GM18858 (cell line): Measurements from ENCODE around the gene RIC8A.

Source experiments
- ATAC-seq: cut with Tn5 transposase; IDR thresholded peaks from one replicate; pipeline ENCODE4 v1.9.1; 2021; ENCODE audit not compliant: unreplicated experiment

RIC8A gene

GRCh38 chr11:203945-204586 lies 3.4 kb upstream of the RIC8A start:
- no peak for ATAC-seq

- no peak for ATAC-seq
These were observed 2.9 kb upstream of the RIC8A start for GRCh38 chr11:204587-205109.

- no peak for ATAC-seq
These were observed 2.1 kb upstream of the RIC8A start for GRCh38 chr11:205221-206001.

GRCh38 chr11:206002-206384 lies 1.5 kb upstream of the RIC8A start:
- ATAC-seq = no peak

- ATAC-seq = peak; percentile 9
These were observed 841 bp upstream of the RIC8A start for GRCh38 chr11:206526-207207.

- ATAC-seq = no peak
These were observed 314 bp downstream of the RIC8A start for GRCh38 chr11:207863-208180.

- no peak for ATAC-seq
These were observed 841 bp downstream of the RIC8A start for GRCh38 chr11:208181-208916.

- ATAC-seq = no peak
These were observed 1.4 kb downstream of the RIC8A start for GRCh38 chr11:208917-209260.

GRCh38 chr11:209275-210121 lies 2.0 kb downstream of the RIC8A start:
- no peak for ATAC-seq

- no peak for ATAC-seq
These were observed 2.8 kb downstream of the RIC8A start for GRCh38 chr11:210122-210802.

- ATAC-seq = no peak
These were observed 3.3 kb downstream of the RIC8A start for GRCh38 chr11:210803-211180.

GRCh38 chr11:211295-211694 lies 3.8 kb downstream of the RIC8A start:
- ATAC-seq = no peak

GRCh38 chr11:211741-212140 lies 4.2 kb downstream of the RIC8A start:
- ATAC-seq = no peak

- ATAC-seq = no peak
These were observed 4.9 kb downstream of the RIC8A start for GRCh38 chr11:212150-213100.

- ATAC-seq = no peak
These were observed 5.6 kb downstream of the RIC8A start for GRCh38 chr11:213111-213510.

GRCh38 chr11:214083-214482 lies 6.6 kb downstream of the RIC8A start:
- ATAC-seq = no peak

GRCh38 chr11:215581-216037 lies 8.1 kb downstream of the RIC8A start:
- no peak for ATAC-seq

GRCh38 chr11:216081-216974 lies 8.8 kb downstream of the RIC8A start:
- no peak for ATAC-seq
